Stimulated activated CD8-positive, alpha-beta memory T cell treated with anti-CD3 and anti-CD28 coated beads, Interleukin-7, amount 100 ng/mL, for 4 hours (primary cell): ENCODE measurements around the gene CNDP1.
"Not testable (repeated sequence)": the region's sequence is repeated elsewhere in the genome, so short reads cannot be mapped to it uniquely, and the experiment has no call there.

Source experiments
- DNase-seq, 2 donors: peaks; one replicate each; pipeline ENCODE4 v3.0.0-alpha.2; 2020; ENCODE audit warnings: low read depth in 2 of 2

Gene CNDP1

GRCh38 chr18:74534150-74534969, at the start of gene CNDP1:
CNDP1 (plus strand) TSS chr18:74534500; CDS start chr18:74534668, 168 bp downstream.
- DNase-seq: no peak

- no peak for DNase-seq
These were observed 48.0 kb upstream of the CNDP1 start for GRCh38 chr18:74486119-74486849.

GRCh38 chr18:74488354-74488753, 45.9 kb upstream of the CNDP1 start:
- DNase-seq: no peak

- no peak for DNase-seq
These were observed 45.4 kb upstream of the CNDP1 start for GRCh38 chr18:74488864-74489263.

GRCh38 chr18:74489676-74490075, 44.6 kb upstream of the CNDP1 start:
- DNase-seq: no peak

GRCh38 chr18:74492259-74492658, 42.0 kb upstream of the CNDP1 start:
- DNase-seq: no peak

GRCh38 chr18:74493689-74494088, 40.6 kb upstream of the CNDP1 start:
- DNase-seq: peak; percentile 28 to 47

- no peak for DNase-seq
These were observed 39.8 kb upstream of the CNDP1 start for GRCh38 chr18:74494514-74494913.

GRCh38 chr18:74495581-74496507, 38.5 kb upstream of the CNDP1 start, which contains the start of gene CNDP2:
CNDP2 (plus strand) TSS chr18:74496363; CDS start chr18:74499974, 3,611 bp downstream.
- DNase-seq: peak; percentile 98 to 99

GRCh38 chr18:74496508-74497323, 37.6 kb upstream of the CNDP1 start:
- DNase-seq: no peak

- no peak for DNase-seq
These were observed 37.0 kb upstream of the CNDP1 start for GRCh38 chr18:74497324-74497676.

- DNase-seq: no peak
These were observed 36.5 kb upstream of the CNDP1 start for GRCh38 chr18:74497778-74498177.

GRCh38 chr18:74498712-74499627, 35.3 kb upstream of the CNDP1 start:
- DNase-seq: peak; percentile 71 to 78

GRCh38 chr18:74499633-74500032, 34.7 kb upstream of the CNDP1 start:
- DNase-seq: peak in 1 of 2 donors; percentile 33

GRCh38 chr18:74500372-74500771, 33.9 kb upstream of the CNDP1 start:
- no peak for DNase-seq

GRCh38 chr18:74500774-74501173, 33.5 kb upstream of the CNDP1 start:
- not testable (repeated sequence) for DNase-seq

GRCh38 chr18:74501386-74501785, 32.9 kb upstream of the CNDP1 start:
- DNase-seq: no peak

GRCh38 chr18:74503137-74503536, 31.2 kb upstream of the CNDP1 start:
- no peak for DNase-seq

GRCh38 chr18:74505776-74506175, 28.5 kb upstream of the CNDP1 start:
- no peak for DNase-seq
